GM20000 (cell line): Measurements from ENCODE around the gene OSBPL10.

Experiments used
- DNase-seq: peaks from one replicate; pipeline ENCODE4 v3.0.0; 2012; ENCODE audit warnings: low spot score
- CTCF ChIP-seq: IDR thresholded peaks from 2 replicates; pipeline ENCODE4 v1.5.1; 2012; ENCODE audit warnings: mild to moderate bottlenecking, control low read depth; ENCODE audit errors: extremely low read depth, missing control alignments

Gene OSBPL10, protein sequence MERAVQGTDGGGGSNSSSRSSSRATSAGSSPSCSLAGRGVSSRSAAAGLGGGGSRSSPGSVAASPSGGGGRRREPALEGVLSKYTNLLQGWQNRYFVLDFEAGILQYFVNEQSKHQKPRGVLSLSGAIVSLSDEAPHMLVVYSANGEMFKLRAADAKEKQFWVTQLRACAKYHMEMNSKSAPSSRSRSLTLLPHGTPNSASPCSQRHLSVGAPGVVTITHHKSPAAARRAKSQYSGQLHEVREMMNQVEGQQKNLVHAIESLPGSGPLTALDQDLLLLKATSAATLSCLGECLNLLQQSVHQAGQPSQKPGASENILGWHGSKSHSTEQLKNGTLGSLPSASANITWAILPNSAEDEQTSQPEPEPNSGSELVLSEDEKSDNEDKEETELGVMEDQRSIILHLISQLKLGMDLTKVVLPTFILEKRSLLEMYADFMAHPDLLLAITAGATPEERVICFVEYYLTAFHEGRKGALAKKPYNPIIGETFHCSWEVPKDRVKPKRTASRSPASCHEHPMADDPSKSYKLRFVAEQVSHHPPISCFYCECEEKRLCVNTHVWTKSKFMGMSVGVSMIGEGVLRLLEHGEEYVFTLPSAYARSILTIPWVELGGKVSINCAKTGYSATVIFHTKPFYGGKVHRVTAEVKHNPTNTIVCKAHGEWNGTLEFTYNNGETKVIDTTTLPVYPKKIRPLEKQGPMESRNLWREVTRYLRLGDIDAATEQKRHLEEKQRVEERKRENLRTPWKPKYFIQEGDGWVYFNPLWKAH

GRCh38 chr3:31981206-31982181 is at the start of gene OSBPL10, which contains the start of gene ZNF860:
Gene OSBPL10 (minus strand): TSS chr3:31981262. CDS start chr3:31981179, 83 bp downstream.
Gene ZNF860 (plus strand): TSS chr3:31981750. CDS start chr3:31989080, 7,330 bp downstream.
- DNase-seq: peak; percentile 23
- no peak for TF ChIP-seq CTCF

DNA sequence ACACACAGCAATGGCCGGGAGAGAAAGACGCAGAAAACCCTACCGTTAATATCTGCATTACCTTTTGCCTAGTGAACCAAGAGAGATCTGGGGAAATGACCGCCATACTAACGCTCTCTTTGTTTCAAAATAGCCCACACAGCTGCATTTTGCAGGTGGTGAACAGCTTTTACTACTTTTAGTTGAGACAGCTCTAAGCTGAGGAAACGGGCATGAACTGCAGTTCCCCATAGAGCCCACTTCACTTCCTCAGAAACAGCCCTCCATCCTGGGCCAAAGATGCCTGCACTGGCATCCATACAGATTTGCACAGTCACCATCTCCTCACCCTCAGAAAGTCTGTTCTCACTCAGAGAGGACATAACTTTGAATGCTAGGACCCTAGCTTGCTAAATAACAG is 45.5 kb upstream of the OSBPL10 start:
- TF ChIP-seq CTCF: no peak
- DNase-seq: no peak

GRCh38 chr3:32022947-32023346 is 41.9 kb upstream of the OSBPL10 start:
- TF ChIP-seq CTCF: no peak
- no peak for DNase-seq

DNA sequence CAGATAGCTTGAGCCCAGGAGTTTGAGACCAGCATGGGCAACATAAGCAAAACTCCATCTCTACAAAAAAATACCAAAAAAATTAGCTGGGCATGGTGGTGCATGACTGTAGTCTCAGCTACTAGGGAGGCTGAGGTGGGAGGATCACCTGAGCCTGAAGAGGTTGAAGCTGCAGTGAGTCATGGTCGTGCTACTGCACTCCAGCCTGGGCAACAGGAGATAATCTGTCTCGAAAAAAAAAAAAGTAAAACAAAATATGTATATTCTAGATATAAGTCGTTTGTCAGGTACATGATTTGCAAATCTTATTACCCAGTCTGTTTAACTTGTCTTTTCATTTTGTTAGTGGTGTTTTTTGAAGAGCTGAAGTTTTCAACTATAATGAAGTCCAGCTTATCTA is 40.7 kb upstream of the OSBPL10 start:
- TF ChIP-seq CTCF: no peak
- no peak for DNase-seq

- no peak for DNase-seq
- TF ChIP-seq CTCF: no peak
Observed at GRCh38 chr3:32021155-32021554, 40.1 kb upstream of the OSBPL10 start.

- TF ChIP-seq CTCF: peak; percentile 21
Observed at GRCh38 chr3:32018757-32019564, 37.9 kb upstream of the OSBPL10 start.

More at GRCh38 chr3:32018757-32019564, 37.9 kb upstream of the OSBPL10 start:
- peak; percentile 30 for DNase-seq
